ENCODE results near the gene LRRC4B.

The LRRC4B gene

DNA sequence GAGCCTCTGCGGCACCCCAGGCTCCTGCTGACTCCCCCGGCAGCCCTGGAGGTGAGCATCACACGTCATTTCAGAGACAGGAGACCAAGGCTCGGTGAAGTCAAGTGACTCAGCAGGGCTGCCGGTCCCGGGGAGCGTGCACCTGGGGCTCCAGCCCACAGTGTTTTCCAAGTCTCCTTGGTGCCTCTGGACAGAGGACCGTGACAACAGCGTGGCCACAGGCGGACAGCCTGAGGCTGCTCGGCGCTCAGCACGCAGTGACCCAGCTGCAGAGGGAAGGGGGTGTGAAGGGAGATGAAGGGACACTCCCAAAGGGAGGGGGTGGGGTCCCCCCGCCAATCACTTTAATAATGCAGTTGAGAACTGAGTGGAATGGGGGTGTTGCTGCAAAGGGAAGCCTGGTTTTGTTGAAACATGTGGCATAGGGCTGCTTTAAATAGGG is 37.0 kb downstream of the LRRC4B start:
- TF ChIP-seq ZBTB7A (IDR thresholded peaks at IDR 0.05; ENCODE audit: low read depth) (no peak), NFIC (IDR thresholded peaks at IDR 0.05) (no peak), TAF1 (IDR thresholded peaks at IDR 0.05; ENCODE audit: low read depth) (no peak), TEAD4 (IDR thresholded peaks at IDR 0.05) (no peak), TCF12 (IDR thresholded peaks at IDR 0.05; ENCODE audit: low read depth) (no peak), REST (IDR thresholded peaks at IDR 0.05; ENCODE audit: low read depth) (no peak), EGR1 (IDR thresholded peaks at IDR 0.05) (no peak), CEBPB (IDR thresholded peaks at IDR 0.05) (no peak), USF1 (IDR thresholded peaks at IDR 0.05) (no peak), EP300 (IDR thresholded peaks at IDR 0.05; ENCODE audit: borderline replicate concordance) (no peak), RAD21 (IDR thresholded peaks at IDR 0.05; ENCODE audit: low read depth) (no peak), FOXM1 (IDR thresholded peaks at IDR 0.05; ENCODE audit: borderline replicate concordance, low read depth) (no peak), YY1 (IDR thresholded peaks at IDR 0.05; ENCODE audit: low read depth) (no peak), CREB1 (IDR thresholded peaks at IDR 0.05; ENCODE audit: low read depth) (no peak)
- TF ChIP-seq, protein P1, sequence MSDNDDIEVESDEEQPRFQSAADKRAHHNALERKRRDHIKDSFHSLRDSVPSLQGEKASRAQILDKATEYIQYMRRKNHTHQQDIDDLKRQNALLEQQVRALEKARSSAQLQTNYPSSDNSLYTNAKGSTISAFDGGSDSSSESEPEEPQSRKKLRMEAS (IDR thresholded peaks at IDR 0.05), result no peak

- no peak for TF ChIP-seq CREB1 (IDR thresholded peaks at IDR 0.05; ENCODE audit: low read depth)
- no peak for TF ChIP-seq CEBPB (IDR thresholded peaks at IDR 0.05)
Measured at GRCh38 chr19:50522881-50523280, 45.4 kb downstream of the LRRC4B start.

DNA sequence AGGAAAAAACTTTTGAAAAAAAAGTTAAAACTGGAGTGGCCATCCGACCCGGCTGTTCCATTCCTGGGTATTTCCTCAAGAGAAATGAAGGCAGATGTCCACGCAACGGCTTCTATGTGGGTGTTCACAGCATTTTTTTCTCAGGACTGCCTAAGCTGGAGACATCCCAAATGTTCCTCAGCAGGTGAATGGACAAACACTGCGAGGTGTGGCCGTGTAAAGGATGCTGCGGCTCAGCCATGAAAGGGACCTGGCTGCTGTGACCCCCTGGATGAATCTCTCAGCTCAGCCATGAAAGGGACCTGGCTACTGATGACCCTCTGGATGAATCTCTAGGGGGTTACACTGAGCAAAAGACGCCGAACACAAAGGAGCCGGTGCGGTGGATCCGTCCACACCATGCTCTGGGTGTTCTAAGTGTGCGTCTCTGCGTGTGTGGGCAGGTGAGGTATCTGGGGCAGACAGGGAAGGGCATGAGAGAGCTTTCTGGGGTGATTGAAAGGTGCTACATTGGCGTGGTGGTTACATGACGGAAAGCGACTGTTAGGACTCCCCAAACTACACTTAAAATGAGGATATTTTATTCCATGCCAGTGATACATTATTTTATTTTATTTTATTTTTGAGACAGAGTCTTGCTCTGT is 47.3 kb downstream of the LRRC4B start:
- TF ChIP-seq USF1 (IDR thresholded peaks at IDR 0.05) (no peak), EGR1 (IDR thresholded peaks at IDR 0.05) (no peak), TCF12 (IDR thresholded peaks at IDR 0.05; ENCODE audit: low read depth) (no peak), EP300 (IDR thresholded peaks at IDR 0.05; ENCODE audit: borderline replicate concordance) (no peak), TEAD4 (IDR thresholded peaks at IDR 0.05) (no peak), YY1 (IDR thresholded peaks at IDR 0.05; ENCODE audit: low read depth) (no peak), REST (IDR thresholded peaks at IDR 0.05; ENCODE audit: low read depth) (no peak)
- TF ChIP-seq, protein P1 (IDR thresholded peaks at IDR 0.05), result no peak

- no peak for TF ChIP-seq EGR1 (IDR thresholded peaks at IDR 0.05)
- no peak for TF ChIP-seq FOXM1 (IDR thresholded peaks at IDR 0.05; ENCODE audit: borderline replicate concordance, low read depth)
- no peak for TF ChIP-seq CREB1 (IDR thresholded peaks at IDR 0.05; ENCODE audit: low read depth)
- TF ChIP-seq NFIC (IDR thresholded peaks at IDR 0.05), result no peak
Measured at GRCh38 chr19:50519006-50519575, 49.1 kb downstream of the LRRC4B start.

GRCh38 chr19:50518091-50519005 is 49.9 kb downstream of the LRRC4B start:
- no peak for TF ChIP-seq EGR1 (IDR thresholded peaks at IDR 0.05)
- TF ChIP-seq ZBTB7A (IDR thresholded peaks at IDR 0.05; ENCODE audit: low read depth), result no peak
- no peak for TF ChIP-seq FOXM1 (IDR thresholded peaks at IDR 0.05; ENCODE audit: borderline replicate concordance, low read depth)
- TF ChIP-seq EP300 (IDR thresholded peaks at IDR 0.05; ENCODE audit: borderline replicate concordance), result no peak
- TF ChIP-seq RAD21 (IDR thresholded peaks at IDR 0.05; ENCODE audit: low read depth), result no peak
- TF ChIP-seq NFIC (IDR thresholded peaks at IDR 0.05), result no peak
- no peak for TF ChIP-seq CREB1 (IDR thresholded peaks at IDR 0.05; ENCODE audit: low read depth)
- TF ChIP-seq TCF12 (IDR thresholded peaks at IDR 0.05; ENCODE audit: low read depth), result no peak
- no peak for TF ChIP-seq YY1 (IDR thresholded peaks at IDR 0.05; ENCODE audit: low read depth)
- TF ChIP-seq CEBPB (IDR thresholded peaks at IDR 0.05), result no peak
- TF ChIP-seq TAF1 (IDR thresholded peaks at IDR 0.05; ENCODE audit: low read depth), result no peak
- no peak for TF ChIP-seq REST (IDR thresholded peaks at IDR 0.05; ENCODE audit: low read depth)
- no peak for TF ChIP-seq USF1 (IDR thresholded peaks at IDR 0.05)
